Calu3 (cell line): ENCODE data around the gene LEMD2. TPM values are rescaled to one million over a fixed set of nuclear protein-coding genes. Genes with fewer than 3 reads are reported as not detected.

Experiments used
- BruUV-seq: library from RNA; stranded (reverse); fragments of 400-500 nt; replicated peaks from 2 replicates; lab custom pipeline; 2021; lab: Mats Ljungman, UMichigan
- CTCF ChIA-PET: fragments of 300-600 bp; sonication (Branson Sonifier 250); formaldehyde crosslinking; loops from one replicate; lab custom pipeline; 2022; ENCODE audit warnings: antibody characterized with exemption; lab: Charles Lee
- DNase-seq: peaks from one replicate; pipeline ENCODE4 v3.0.0; 2022
- H3K27ac Mint-ChIP-seq: one replicate; pipeline ENCODE4 v1.8.0; 2022; ENCODE audit warnings: mixed read lengths; ENCODE audit not compliant: unreplicated experiment
- H3K27me3 Mint-ChIP-seq: one replicate; pipeline ENCODE4 v1.8.0; 2022; ENCODE audit warnings: mixed read lengths; ENCODE audit not compliant: unreplicated experiment
- H3K36me3 Mint-ChIP-seq: one replicate; pipeline ENCODE4 v1.8.0; 2022; ENCODE audit warnings: mild to moderate bottlenecking, moderate library complexity, mixed read lengths; ENCODE audit not compliant: insufficient read depth, unreplicated experiment
- H3K4me1 Mint-ChIP-seq: one replicate; pipeline ENCODE4 v1.8.0; 2022; ENCODE audit warnings: mild to moderate bottlenecking, low read depth, mixed read lengths; ENCODE audit not compliant: unreplicated experiment
- H3K4me3 Mint-ChIP-seq: one replicate; pipeline ENCODE4 v1.8.0; 2022; ENCODE audit warnings: mild to moderate bottlenecking, low read depth, moderate library complexity, mixed read lengths; ENCODE audit not compliant: unreplicated experiment
- H3K9me3 Mint-ChIP-seq: one replicate; pipeline ENCODE4 v1.8.0; 2022; ENCODE audit warnings: low read depth, mixed read lengths; ENCODE audit not compliant: unreplicated experiment
- CTCF ChIP-seq: fragments of 200-600 bp; IDR thresholded peaks from one replicate; pipeline ENCODE4 v1.8.0; 2022; ENCODE audit warnings: antibody characterized with exemption; ENCODE audit not compliant: unreplicated experiment
- intact Hi-C: fragments of 100-400 bp; cut with micrococcal nuclease; formaldehyde crosslinking; loops from one replicate; pipeline ENCODE4 v1.10.0; 2022; ENCODE audit not compliant: unreplicated experiment
- total RNA-seq: library from RNA; stranded (reverse); gene quantifications from 2 replicates; pipeline ENCODE4 v1.2.3, GENCODE V29; 2022

The LEMD2 gene
- total RNA-seq, 1 experiment from 2014 or later = 126 TPM

- no peak for TF ChIP-seq CTCF
- H3K36me3 Mint-ChIP-seq = no peaks in the 10 kb centered on the region
- no peaks in the 10 kb centered on the region for H3K4me1 Mint-ChIP-seq
- no peak overlapping the region for H3K4me3 Mint-ChIP-seq
- H3K27me3 Mint-ChIP-seq = peaks cover 92% of the 10 kb centered on the region
- intact Hi-C loops = no loop called here
- no TSS peak for BruUV-seq
- no peak for DNase-seq
- H3K27ac Mint-ChIP-seq = no peak overlapping the region
- CTCF ChIA-PET = interaction anchor here (0.6 to 0.8 kb wide), 3 partner anchors 11 to 1397 kb away, joined by 3 to 6 read pairs (median 3); no protein-coding TSS in a partner anchor
- no peaks in the 10 kb centered on the region for H3K9me3 Mint-ChIP-seq
Measured at GRCh38 chr6:33828764-33829731, 40.1 kb upstream of the LEMD2 start.

DNA sequence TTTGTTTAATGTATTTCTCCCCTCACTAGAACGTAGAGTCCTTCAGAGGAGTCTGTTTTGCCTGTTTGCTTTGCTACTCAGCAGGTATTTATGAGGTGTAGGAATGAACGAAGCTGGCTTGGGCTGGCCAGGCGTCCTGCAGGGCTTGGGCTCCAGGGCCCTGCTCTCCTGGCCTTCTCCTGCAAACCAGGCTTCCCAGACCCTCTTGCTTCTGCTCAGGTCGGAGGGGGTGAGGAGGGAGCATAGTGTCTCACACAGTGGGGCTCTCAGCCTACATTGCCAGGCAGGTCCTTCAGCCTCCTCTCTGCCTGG is 39.5 kb upstream of the LEMD2 start:
- intact Hi-C loops = no loop called here
- Mint-ChIP-seq H3K36me3 (no peaks in the 10 kb centered on the region), H3K4me1 (no peaks in the 10 kb centered on the region), H3K27me3 (peaks cover 92% of the 10 kb centered on the region), H3K9me3 (no peaks in the 10 kb centered on the region), H3K27ac (no peak overlapping the region), H3K4me3 (no peak overlapping the region)
- no TSS peak for BruUV-seq
- TF ChIP-seq CTCF = no peak
- DNase-seq = no peak
- CTCF ChIA-PET = interaction anchor here (0.8 kb wide), 2 partner anchors 12 to 61 kb away, joined by 3 read pairs; no protein-coding TSS in a partner anchor

GRCh38 chr6:33827546-33828451 is 38.9 kb upstream of the LEMD2 start:
- CTCF ChIA-PET = interaction anchor here (0.8 kb wide), 2 partner anchors 13 to 61 kb away, joined by 3 read pairs; no protein-coding TSS in a partner anchor
- Mint-ChIP-seq H3K4me1 (no peaks in the 10 kb centered on the region), H3K4me3 (no peak overlapping the region), H3K9me3 (no peaks in the 10 kb centered on the region), H3K27ac (no peak overlapping the region), H3K36me3 (no peaks in the 10 kb centered on the region), H3K27me3 (peaks cover 93% of the 10 kb centered on the region)
- intact Hi-C loops = no loop called here
- DNase-seq = no peak
- BruUV-seq = no TSS peak
- peak; percentile 15 for TF ChIP-seq CTCF

DNA sequence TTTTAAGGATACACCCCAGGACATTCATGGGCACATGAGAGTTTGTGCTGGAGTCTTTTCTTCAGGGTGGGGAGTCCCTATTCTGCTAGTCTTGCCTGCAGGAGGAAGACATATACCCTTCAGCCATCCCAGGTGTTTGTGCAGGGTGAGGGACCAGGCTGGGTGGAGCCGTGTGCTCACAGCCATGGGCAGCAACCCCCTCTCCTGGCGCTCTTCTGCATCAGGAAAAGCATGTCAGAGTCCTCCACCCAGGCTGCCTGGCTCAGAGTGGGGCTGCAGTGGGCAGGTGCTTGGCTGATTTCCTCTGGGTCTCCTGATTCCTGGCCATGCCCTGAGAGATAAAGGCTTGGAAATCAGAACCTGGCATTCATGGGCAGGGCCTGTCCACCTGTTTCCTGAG is 37.6 kb upstream of the LEMD2 start:
- peaks cover 100% of the 10 kb centered on the region for H3K27me3 Mint-ChIP-seq
- H3K9me3 Mint-ChIP-seq = no peaks in the 10 kb centered on the region
- no peak overlapping the region for H3K27ac Mint-ChIP-seq
- H3K36me3 Mint-ChIP-seq = no peaks in the 10 kb centered on the region
- CTCF ChIA-PET = no interaction called here
- BruUV-seq = no TSS peak
- H3K4me3 Mint-ChIP-seq = no peak overlapping the region
- peak; percentile 7 for TF ChIP-seq CTCF
- no peak for DNase-seq
- H3K4me1 Mint-ChIP-seq = no peaks in the 10 kb centered on the region
- intact Hi-C loops = no loop called here
